Activated naive CD8-positive, alpha-beta T cell (primary cell): ENCODE results near the gene TMCC2.
"Not testable (repeated sequence)": the region's sequence is repeated elsewhere in the genome, so short reads cannot be mapped to it uniquely, and the experiment has no call there.

Experiments used
- H3K27ac Mint-ChIP-seq: one replicate; pipeline ENCODE4 v1.8.0; 2021; ENCODE audit warnings: mixed read lengths
- H3K27me3 Mint-ChIP-seq: one replicate; pipeline ENCODE4 v1.8.0; 2021; ENCODE audit warnings: mixed read lengths
- H3K36me3 Mint-ChIP-seq: one replicate; pipeline ENCODE4 v1.8.0; 2021; ENCODE audit warnings: mixed read lengths
- H3K4me1 Mint-ChIP-seq: one replicate; pipeline ENCODE4 v1.8.0; 2021; ENCODE audit warnings: low read depth, mixed read lengths
- H3K4me3 Mint-ChIP-seq: one replicate; pipeline ENCODE4 v1.8.0; 2021; ENCODE audit warnings: mild to moderate bottlenecking, mixed read lengths
- H3K9me3 Mint-ChIP-seq: one replicate; pipeline ENCODE4 v1.8.0; 2021; ENCODE audit warnings: low read depth, mixed read lengths

Gene TMCC2

DNA sequence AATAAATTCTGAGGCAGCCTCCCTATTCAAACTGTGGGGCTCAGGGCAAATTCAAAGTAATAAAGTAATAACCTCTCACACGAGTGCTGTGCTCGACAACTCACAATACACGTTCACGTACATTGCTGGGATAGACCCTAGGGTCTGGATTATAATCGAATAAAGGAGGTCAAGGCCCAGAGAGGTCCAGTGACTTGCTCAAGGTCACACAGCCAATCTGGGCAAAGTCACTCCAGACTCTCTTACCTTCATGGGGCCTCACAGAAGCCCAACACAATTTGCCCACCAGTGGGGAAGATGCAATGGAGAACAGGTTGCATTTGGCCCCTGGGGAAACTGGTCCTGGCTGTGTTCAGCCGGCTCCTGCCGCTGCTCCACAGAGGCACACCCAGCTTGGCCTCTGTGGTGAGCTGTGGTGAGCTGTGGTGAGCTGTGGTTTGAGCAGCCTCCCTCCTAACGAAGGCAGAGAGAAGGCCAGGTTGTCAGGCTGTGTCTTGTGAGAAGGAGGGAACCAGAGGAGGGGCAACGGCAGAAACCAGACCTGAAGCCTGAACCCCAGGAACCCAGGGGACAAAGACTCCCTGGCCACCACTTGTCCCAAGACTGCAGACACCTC lies 58.7 kb downstream of the TMCC2 start:
- Mint-ChIP-seq H3K36me3 (no peaks in the 10 kb centered on the region), H3K4me3 (peak overlapping the region; percentile 75), H3K27ac (peak overlapping the region; percentile 89), H3K27me3 (no peaks in the 10 kb centered on the region), H3K4me1 (peaks cover 77% of the 10 kb centered on the region), H3K9me3 (no peaks in the 10 kb centered on the region)

DNA sequence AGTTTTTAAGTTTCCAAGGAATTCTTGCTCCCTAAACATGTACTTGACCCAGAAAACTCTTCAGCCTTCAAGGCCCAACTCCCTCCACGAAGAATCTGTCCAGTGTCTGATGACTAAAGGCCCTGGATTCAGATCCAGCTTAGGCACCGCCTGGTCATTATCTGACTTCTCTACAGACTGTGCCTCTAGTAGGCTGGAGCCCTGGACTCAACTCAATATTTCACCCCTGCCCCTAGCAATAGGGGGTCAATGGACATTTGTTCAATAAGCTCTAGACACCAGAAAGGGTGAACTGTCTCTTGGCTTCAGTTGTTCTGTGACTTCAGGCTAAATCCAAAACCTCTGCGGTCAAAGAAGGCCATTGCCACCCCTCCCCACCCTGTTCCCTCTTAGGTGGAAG lies 59.3 kb downstream of the TMCC2 start:
- Mint-ChIP-seq H3K4me3 (peak overlapping the region; percentile 75), H3K36me3 (no peaks in the 10 kb centered on the region), H3K9me3 (no peaks in the 10 kb centered on the region), H3K4me1 (peaks cover 83% of the 10 kb centered on the region), H3K27me3 (no peaks in the 10 kb centered on the region), H3K27ac (peak overlapping the region; percentile 64)

DNA sequence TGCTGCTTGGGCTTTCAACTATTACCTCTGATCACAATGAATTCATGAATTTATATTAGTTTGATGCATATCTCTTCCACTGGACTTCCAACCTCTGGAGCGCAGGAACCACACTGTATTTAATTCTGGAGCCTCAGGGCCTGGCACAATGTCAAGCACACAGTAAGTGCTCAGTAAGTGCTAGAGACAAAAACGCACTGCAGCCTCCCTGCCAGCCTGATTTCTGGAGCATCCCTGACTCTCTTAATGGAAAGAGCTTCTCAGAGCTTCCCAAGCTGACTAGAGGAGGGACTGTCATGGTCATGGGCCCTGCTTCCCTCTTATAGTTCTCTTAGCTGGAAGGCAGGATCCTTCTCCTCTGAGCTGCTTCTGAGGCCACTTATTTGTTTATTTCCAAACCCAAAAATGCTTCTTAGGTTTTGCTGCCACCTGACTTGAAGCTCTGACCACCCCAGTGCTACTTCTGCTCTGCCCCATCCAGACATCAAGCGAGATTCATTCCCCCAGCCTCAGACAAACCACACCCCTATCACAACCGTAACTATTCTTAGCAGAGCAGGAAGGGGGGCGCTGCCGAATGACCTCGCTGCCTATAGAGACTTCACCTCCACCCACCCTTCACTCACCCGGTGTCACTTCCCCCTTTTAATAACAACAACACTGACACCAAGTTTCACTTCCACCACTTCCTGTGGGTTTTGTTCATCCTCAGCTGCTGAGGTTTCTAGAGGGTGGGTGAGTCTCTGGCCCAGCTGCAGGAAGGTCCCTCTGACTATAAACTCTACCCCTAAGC lies 60.2 kb downstream of the TMCC2 start:
- no peaks in the 10 kb centered on the region for H3K9me3 Mint-ChIP-seq
- H3K4me3 Mint-ChIP-seq, result peak overlapping the region; percentile 75
- H3K4me1 Mint-ChIP-seq, result peaks cover 78% of the 10 kb centered on the region
- H3K36me3 Mint-ChIP-seq, result no peaks in the 10 kb centered on the region
- H3K27ac Mint-ChIP-seq, result peak overlapping the region; percentile 64
- no peaks in the 10 kb centered on the region for H3K27me3 Mint-ChIP-seq

DNA sequence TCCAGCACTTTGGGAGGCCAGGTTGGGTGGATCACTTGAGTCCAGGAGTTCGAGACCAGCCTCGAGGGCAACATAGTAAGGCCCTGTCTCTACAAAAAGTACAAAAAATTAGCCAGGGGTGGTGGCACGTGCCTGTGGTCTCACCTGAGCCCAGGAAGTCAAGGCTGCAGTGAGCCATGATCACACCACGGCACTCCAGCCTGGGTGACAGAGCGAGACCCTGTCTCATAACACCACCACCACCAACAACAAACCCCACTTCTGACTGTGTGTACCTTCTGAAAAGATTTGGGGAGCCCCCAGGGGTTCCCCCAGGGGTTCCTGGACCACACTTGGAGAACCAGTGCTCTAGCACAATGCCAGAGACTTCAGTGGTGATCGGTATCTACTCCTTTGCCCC lies 63.9 kb downstream of the TMCC2 start:
- no peaks in the 10 kb centered on the region for H3K27me3 Mint-ChIP-seq
- no peaks in the 10 kb centered on the region for H3K36me3 Mint-ChIP-seq
- no peaks in the 10 kb centered on the region for H3K9me3 Mint-ChIP-seq
- no peak overlapping the region for H3K27ac Mint-ChIP-seq
- peaks cover 73% of the 10 kb centered on the region for H3K4me1 Mint-ChIP-seq
- no peak overlapping the region for H3K4me3 Mint-ChIP-seq

DNA sequence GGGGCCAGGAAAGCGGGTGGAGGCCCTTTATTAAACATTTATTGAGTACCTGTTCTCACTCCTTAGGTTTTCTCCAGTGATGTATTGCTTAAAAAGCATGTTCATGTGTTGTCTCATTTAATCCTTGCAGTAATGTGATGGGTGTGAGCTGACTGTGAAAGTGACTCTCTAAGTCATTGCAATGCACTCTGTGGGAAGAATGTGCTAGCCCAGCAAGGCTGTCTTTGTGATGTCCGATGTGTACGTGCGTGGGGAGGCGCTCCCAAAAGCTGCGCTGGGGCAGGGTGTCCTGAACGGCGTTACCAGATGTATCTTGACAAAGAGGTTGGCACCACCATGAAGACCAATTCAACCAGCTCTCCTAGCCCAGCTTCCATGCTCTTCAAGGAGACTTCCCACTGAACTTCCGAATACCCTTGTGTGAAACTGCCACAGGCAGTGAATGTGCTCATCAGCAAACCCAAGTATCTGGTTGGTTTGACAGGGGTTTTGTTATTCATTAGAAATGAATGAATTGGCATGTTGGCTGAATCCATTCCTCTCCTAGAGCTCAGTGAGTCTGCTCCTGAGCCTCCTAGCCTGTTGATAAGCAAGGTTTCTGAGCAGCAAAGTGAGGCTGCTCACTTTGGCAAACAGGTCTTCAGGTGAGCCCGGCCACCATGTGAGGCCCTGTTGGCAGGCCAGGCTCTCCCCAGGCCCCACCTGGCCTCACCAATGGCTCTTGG lies 65.8 kb downstream of the TMCC2 start:
- Mint-ChIP-seq H3K4me3 (no peak overlapping the region), H3K27ac (no peak overlapping the region), H3K27me3 (no peaks in the 10 kb centered on the region), H3K9me3 (no peaks in the 10 kb centered on the region), H3K4me1 (peaks cover 69% of the 10 kb centered on the region), H3K36me3 (no peaks in the 10 kb centered on the region)

DNA sequence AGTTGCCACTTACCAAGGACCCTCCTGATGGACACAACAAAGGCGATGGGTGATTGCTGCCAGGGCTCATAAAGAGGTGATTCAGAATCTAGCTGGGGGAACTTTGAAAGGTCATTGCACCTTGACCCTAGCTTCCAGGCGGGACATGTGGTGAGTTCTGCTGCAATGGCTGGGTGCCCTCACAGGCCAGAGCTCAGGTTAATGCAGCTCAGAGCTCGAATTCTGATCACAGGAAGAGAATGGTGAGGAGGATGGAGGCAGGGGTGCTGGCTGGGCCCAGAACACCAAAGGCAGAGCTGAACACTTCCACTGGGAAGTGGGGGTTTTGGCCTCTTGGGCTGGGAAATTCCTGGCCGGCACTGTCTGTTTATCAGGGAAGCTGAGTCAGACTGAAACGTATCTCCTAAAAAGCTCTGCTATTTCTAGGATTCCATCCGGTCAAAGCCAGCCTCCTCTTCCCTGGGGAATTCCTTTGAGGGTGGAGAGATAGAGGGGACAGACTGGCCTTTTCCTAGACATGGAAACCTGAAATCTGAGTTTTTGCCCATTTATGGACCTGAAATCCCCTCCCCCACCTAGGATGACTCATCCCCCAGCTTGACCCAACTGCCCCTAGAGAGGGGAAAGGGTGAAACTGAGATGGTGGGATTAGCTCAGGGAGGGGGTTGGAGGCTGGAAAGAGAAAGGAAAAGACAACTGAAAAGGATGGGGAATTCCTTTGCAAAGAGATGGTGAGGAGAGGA lies 66.6 kb downstream of the TMCC2 start:
- no peaks in the 10 kb centered on the region for H3K27me3 Mint-ChIP-seq
- no peaks in the 10 kb centered on the region for H3K36me3 Mint-ChIP-seq
- H3K27ac Mint-ChIP-seq, result no peak overlapping the region
- H3K4me1 Mint-ChIP-seq, result peaks cover 71% of the 10 kb centered on the region
- H3K9me3 Mint-ChIP-seq, result no peaks in the 10 kb centered on the region
- no peak overlapping the region for H3K4me3 Mint-ChIP-seq

DNA sequence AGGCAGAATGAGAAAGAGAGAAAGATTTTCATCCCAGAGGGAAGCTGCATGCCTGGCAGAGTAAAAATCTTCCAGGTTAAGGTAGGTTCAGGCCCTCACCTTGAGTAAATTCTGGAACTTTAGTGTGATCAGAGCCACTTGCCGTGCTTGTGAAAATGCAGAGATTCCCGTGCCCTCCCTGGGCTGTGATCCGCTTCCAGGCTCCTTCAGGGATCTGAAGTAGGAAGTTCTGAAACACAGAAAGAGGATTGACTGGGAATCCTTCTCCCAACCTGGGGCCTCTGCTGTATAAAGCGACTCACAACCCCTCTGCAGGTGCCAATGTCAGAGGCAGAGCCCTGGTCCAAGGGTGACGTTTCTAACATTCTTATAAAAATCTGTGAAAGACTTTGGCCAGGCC lies 67.2 kb downstream of the TMCC2 start:
- Mint-ChIP-seq H3K4me1 (peaks cover 69% of the 10 kb centered on the region), H3K27ac (no peak overlapping the region), H3K4me3 (no peak overlapping the region), H3K27me3 (no peaks in the 10 kb centered on the region), H3K36me3 (no peaks in the 10 kb centered on the region), H3K9me3 (no peaks in the 10 kb centered on the region)

DNA sequence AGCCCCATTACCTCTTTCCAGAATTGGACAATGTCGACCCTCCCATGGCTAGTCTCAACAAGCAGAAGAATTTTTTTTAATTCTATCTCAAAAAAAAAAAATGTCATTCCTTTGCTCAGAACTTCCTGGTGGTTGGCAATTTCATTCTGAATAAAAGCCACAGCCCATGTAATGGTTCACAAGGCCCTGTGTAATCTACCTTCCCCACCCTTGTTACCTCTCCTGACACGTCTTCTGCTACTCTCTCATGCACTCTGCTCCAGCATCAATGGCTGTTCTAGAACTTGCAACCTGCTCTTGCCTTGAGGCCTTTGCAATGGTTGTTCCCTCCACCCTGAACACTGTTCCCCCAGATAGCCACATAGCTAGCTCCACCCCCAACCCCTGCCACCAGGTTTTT lies 68.4 kb downstream of the TMCC2 start:
- Mint-ChIP-seq H3K9me3 (no peaks in the 10 kb centered on the region), H3K27ac (no peak overlapping the region), H3K4me3 (no peak overlapping the region), H3K27me3 (no peaks in the 10 kb centered on the region), H3K4me1 (peaks cover 72% of the 10 kb centered on the region), H3K36me3 (peaks cover 2% of the 10 kb centered on the region)

DNA sequence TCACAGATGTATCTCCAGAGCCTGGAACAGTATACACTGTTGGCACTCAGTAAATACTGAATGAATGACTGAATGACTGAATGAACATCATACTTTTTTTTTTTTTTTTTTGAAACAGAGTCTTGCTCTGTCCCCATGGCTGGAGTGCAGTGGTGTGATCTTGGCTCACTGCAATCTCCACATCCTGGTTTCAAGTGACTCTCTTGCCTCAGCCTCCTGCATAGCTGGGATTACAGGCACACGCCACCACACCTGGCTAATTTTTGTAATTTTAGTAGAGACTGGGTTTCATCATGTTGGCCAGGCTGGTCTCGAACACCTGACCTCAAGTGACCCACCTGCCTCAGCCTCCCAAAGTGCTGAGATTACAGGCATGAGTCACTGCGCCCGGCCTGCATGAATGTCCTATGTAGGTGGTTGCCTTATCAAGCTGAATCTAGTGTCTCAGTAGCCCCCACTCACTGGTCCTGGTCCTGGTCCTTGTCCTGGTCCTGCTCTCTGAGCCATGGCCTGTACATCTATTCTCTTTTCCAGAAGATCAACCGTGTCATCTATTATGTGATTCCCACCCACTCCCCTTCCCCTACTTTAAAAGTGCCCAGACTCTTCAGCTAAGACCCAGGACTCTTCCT lies 69.9 kb downstream of the TMCC2 start:
- H3K9me3 Mint-ChIP-seq, H3K36me3 Mint-ChIP-seq, H3K4me3 Mint-ChIP-seq, H3K27me3 Mint-ChIP-seq: not testable (repeated sequence)
- Mint-ChIP-seq H3K4me1 (peaks cover 66% of the 10 kb centered on the region), H3K27ac (peak overlapping the region; percentile 54)

DNA sequence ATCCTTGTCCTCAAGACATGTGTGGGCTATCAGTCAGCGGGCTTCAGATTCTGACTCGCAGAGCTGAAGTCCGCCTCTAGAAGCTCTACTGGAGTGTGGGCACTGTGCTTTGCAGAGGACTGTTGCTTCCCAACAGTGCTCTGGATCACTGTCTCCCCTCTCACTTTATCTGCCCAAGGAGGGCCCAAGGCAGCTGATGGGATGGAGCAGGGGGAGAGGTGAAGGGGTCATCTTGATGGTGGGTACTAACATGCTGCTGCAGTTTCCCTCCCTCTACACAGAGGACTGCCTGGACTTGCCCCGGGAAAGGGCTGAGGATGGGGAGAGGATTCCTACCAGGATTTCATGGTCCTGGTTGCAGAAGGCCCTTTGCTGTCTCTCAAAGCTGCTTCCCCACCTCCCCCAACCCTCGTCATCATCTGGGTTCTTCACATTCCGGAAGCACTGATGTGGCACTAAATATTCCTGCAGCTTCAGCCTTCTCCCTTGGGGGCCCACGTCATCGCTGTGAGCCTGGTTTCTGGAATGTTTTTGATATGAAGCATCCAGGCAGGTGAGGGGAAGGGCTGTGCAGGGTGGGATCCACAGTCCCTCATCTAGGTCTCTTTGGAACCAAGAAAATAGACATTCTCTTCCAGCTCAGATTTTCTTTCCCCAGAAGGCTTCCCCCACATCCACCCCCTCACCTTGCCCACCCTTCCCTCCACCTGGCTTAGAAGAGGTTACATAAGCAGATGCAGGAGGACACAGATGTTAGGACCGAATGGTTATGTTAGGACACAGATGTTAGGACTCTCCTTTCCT lies 70.6 kb downstream of the TMCC2 start:
- Mint-ChIP-seq H3K27ac (no peak overlapping the region), H3K36me3 (peaks cover 6% of the 10 kb centered on the region), H3K9me3 (no peaks in the 10 kb centered on the region), H3K4me1 (peaks cover 64% of the 10 kb centered on the region), H3K27me3 (no peaks in the 10 kb centered on the region), H3K4me3 (no peak overlapping the region)

DNA sequence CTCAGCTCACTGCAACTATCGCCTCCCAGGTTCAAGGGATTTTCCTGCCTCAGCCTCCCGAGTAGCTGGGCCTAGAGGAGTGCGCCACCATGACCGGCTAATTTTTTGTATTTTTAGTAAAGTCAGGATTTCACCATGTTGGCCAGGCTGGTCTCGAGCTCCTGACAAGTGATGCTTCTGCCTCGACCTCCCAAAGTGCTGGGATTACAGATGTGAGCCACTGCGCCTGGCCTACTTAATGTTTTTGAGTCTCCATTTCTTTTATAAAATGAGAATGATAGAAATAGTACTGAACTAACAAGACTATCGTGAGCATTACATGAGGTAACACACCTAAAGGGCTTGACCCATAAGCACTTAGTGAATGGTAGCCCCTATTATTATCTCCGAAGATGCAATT lies 72.4 kb downstream of the TMCC2 start:
- Mint-ChIP-seq H3K4me1 (peaks cover 57% of the 10 kb centered on the region), H3K4me3 (no peak overlapping the region), H3K27ac (no peak overlapping the region), H3K9me3 (no peaks in the 10 kb centered on the region), H3K27me3 (no peaks in the 10 kb centered on the region), H3K36me3 (peaks cover 12% of the 10 kb centered on the region)

DNA sequence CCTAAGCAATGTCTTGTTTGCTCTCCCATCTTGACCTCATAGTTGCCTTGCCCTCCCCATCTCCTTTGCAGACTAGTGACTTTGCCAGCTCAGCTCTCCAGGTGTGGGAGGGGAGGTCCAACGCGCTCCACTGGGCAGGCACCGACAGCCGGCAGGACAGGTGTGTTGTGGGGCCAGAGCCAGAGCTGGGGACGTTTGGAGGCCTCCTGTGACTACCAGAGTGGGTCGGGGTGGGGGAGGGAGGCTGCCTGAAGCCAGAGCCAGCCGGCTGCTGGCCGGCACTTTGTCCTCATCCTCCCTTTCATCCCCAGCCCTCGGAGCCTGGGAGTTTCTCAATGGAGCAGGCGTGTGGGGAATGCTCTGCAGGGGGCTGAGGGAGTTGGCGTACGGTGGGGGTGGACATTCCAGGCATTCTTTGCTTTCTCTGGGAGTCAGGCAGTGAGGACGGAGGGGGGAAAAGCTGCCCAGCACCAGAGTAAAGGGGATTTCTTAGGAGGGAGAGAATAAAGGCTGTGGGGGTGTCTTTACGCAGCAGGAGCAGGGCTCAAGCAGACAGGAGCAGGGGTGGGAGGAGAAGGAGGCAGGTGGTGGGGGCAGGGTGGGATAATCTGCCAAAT lies 73.6 kb downstream of the TMCC2 start:
- peaks cover 13% of the 10 kb centered on the region for H3K36me3 Mint-ChIP-seq
- H3K4me3 Mint-ChIP-seq, result no peak overlapping the region
- no peaks in the 10 kb centered on the region for H3K9me3 Mint-ChIP-seq
- H3K27me3 Mint-ChIP-seq, result no peaks in the 10 kb centered on the region
- H3K4me1 Mint-ChIP-seq, result peaks cover 55% of the 10 kb centered on the region
- H3K27ac Mint-ChIP-seq, result no peak overlapping the region

DNA sequence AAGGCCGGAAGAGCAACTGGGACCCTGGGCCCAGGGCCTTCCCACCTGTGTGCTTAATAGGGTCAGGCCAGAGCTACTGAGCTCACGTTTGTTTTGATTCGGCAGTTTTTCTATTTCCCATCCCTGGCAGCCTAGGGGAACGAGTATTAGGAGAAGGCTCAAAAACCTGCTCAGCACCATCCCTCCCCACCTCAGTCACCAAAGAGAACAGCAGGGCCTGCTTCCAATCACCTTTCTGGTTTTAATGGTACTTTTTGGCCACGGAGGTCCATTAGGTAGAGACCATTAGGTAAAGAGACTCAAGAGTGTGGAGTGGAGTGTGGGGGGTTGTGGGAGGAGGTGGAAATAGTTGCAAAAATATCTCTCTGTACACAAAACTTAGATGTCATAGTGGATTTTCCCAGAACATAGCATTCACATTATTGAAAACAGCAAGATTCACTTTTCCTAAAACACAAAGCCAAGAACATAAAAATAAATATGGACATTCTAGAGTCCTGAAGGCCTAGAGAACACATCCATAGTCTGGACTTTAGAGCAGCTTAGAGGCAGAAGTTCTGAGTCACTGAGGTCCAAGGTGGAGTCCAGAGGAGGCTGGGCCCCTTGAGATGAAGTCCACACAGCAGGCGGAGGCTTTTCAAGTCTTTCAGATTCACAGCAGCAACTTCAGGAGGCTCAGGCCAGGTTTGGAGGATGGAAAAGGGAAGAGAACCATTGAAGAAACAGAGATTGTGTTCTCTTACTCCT lies 74.3 kb downstream of the TMCC2 start:
- Mint-ChIP-seq H3K27ac (peak overlapping the region; percentile 84), H3K4me3 (no peak overlapping the region), H3K4me1 (peaks cover 55% of the 10 kb centered on the region), H3K36me3 (peaks cover 13% of the 10 kb centered on the region), H3K27me3 (no peaks in the 10 kb centered on the region), H3K9me3 (no peaks in the 10 kb centered on the region)
